NCI-H1930 (cell line): ENCODE measurements around the gene GARNL3.

ENCODE experiments used
- DNase-seq, 2 experiments: peaks; one replicate each; lab custom pipeline; 2025; lab: John Stamatoyannopoulos, UW

GARNL3 gene

GRCh38 chr9:127277770-127278169, 13.2 kb downstream of the GARNL3 start:
- no peak for DNase-seq

- no peak for DNase-seq
Measured at GRCh38 chr9:127278372-127278771, 13.8 kb downstream of the GARNL3 start.

- DNase-seq, result no peak
Measured at GRCh38 chr9:127279717-127280285, 15.2 kb downstream of the GARNL3 start.

- no peak for DNase-seq
Measured at GRCh38 chr9:127280880-127281660, 16.5 kb downstream of the GARNL3 start.

DNA sequence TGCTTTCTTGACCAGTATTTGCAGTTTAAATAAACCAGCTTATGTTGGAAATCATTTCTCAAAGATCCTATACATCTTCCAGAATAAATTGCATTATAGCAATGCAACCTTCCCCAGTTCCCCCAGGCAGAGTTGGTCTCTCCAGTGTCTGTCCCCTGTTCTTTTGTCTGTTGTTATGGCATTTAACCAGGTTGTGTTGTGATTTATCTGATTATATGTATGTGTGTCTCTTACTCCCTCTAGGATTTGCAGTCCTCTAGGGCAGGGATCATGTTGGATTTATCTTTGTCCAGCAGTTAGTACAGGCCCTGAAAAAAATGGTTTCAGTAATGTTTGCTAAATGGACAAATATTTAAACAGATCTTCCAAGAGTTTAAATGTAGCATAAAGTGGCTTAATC, 17.3 kb downstream of the GARNL3 start:
- no peak for DNase-seq

DNA sequence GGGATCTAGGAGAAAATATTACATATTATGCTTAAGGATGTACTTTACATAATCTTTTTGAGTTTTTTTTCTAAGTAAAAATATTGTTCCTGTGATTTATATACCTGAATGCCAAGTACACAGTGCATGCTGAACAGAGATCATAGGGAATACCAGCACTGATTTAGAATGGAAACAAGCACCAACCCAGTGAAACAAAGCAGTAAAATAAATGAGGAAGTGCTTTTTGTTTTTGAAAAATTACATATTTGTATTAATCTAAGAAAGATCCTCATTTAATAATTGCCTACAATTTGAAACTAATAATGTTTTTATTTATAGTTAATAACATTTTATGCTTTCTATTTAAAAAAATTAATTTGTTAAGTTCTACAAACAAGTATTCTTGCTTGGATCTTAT, 18.0 kb downstream of the GARNL3 start:
- DNase-seq, result no peak

- DNase-seq, result no peak
Measured at GRCh38 chr9:127283135-127283534, 18.6 kb downstream of the GARNL3 start.

DNA sequence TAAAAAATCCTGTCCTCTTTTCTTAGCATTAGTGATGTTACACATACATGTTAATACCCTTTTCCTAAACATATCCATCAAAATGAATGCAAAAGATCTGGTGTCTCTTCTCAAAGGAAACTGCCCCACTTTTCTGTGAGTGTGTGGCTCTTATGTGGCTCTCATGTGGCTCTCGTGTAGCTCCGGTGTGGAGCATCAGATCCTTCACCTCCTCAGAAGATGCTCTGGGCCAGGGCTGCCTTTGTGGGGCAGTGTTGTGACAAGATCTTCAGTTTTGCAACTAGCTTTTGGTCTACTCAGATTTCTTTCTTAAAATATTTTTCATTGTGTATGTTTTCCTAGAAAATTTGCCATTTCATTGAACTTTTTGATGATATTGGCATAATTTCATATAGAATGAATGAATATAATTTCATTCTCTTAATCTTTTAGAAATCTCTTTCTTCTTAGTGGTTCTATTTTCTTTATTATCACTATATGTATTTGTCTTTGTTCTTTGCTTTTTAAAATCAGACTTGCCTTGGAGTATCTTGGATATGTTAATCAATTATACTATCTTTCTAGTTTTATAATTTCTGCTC, 19.4 kb downstream of the GARNL3 start:
- DNase-seq, result no peak

GRCh38 chr9:127285965-127286364, 21.4 kb downstream of the GARNL3 start:
- DNase-seq, result no peak

DNA sequence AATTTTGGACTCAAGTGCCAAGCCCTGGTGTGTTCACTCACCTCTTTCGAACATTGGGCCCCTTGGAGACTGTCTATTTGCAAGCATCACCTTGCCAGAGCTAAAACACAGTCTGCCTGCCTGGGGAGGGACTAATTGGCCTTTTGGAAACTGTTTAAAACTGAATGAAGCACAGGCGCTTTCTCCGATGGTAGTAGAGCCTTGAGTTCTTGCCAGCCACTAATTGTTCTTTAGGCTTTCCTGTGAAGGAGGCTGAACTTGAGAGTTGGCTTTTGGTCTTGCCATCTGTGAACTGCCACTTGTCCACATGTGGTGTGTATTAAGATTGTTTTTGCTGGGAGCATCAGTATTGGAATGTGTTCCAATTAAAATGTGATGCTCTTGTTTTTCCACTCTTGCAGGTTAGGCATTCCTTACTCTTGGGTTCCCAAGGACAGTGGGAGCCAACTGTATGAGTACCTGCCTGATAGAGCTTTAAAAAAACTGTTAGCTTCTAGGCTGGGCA, 26.0 kb downstream of the GARNL3 start:
- DNase-seq, result no peak

DNA sequence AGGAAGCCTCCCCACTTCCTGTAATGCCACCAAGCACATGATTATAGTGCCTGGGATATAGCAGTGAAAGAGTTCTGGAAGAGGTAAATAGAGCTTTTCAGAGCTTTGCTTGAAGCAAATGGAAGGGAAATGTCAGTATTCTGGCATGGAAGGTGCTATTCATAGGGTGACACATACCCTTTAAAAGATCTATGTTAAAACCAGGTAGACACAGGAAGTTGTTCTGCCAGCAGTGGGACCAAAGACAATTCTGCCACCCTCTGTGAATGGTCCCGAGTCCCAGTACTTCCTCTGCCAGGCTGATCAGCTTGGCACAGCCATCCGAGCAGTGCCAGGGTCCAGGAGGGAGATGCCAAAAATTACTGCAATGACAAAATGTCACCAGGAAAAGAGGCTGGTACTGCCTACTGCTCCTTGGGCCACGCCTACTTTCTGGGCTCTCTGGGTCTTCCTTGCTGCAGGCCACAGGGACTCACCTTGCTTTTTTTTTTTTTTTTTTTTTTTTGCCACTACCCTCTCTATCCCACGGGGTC, 26.7 kb downstream of the GARNL3 start:
- no peak for DNase-seq

DNA sequence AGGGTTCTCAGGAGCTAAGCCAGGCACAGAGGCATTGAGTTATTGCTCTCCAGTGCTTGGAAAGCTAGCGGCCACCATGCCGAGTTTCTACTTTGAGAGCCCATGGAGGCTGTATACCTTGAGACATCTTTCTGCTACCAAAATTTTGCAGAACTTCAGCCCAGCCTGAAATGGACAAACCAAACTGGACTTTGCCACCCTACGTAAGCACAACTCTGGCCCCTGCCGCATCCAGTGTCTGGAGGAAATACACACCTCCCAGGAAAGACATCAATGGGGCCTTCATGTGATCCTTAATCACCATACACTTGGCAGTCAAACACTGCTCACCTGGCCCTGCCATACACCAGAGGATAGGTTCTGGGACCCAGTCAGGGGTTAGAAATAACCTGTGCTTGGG, 27.8 kb downstream of the GARNL3 start:
- no peak for DNase-seq

DNA sequence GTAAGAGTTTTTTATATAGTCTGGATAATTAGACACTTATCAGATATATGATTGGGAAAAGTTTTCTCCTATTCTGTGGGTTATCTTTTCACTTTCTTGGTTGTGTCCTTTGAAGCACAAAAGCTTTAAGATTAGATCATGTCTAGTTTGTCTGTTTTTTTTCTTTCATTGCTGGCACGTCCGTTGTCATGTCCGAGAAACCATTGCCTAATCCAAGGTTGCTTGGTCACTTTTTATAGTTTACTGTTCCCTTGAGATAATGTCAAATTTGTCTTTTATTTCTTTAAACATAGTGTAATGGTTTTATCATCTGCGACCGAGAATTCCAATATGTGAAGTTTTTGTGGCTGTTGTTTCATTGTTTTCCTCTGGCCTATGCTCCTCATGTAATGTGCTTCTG, 28.8 kb downstream of the GARNL3 start:
- DNase-seq, result no peak

DNA sequence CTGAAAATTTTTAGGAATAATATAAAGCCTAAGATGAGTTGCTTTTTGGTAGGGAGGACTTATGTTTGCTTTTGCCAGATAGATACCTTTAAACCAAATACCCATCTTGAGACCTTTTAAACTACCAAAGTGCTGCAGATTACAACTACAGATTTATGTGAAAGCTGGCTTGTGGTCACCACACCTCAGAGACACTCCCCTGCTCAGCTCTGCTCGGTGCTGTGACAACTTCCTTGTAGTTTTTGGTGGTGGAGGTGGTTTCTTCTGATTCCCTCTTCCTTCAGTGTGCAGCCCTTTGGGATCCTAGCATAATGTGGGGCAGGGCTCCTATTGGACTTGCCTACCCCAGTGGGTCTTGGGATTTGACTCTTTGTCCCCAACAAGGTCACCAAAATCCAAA, 29.2 kb downstream of the GARNL3 start:
- no peak for DNase-seq

DNA sequence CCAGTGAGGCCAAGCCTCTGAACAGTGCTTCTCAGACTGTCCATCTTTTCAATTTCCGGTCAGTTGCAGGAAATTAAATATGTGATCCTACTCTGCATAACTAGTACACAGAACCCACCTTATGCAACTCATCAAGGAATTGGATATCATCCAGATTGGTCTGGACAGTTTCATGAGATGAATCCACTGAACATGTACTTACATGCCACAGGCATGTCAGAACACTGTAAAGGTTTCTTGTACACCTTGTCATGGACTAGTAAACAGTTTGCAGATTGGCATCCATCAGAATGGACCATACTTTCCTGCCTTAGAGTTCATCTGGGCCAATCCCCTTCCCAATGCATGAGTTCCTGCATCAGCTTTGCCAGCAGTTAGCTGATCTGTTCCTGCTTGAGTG, 30.4 kb downstream of the GARNL3 start:
- DNase-seq, result no peak

- no peak for DNase-seq
Measured at GRCh38 chr9:127300886-127301447, 36.4 kb downstream of the GARNL3 start.

- no peak for DNase-seq
Measured at GRCh38 chr9:127303830-127304229, 39.3 kb downstream of the GARNL3 start.

DNA sequence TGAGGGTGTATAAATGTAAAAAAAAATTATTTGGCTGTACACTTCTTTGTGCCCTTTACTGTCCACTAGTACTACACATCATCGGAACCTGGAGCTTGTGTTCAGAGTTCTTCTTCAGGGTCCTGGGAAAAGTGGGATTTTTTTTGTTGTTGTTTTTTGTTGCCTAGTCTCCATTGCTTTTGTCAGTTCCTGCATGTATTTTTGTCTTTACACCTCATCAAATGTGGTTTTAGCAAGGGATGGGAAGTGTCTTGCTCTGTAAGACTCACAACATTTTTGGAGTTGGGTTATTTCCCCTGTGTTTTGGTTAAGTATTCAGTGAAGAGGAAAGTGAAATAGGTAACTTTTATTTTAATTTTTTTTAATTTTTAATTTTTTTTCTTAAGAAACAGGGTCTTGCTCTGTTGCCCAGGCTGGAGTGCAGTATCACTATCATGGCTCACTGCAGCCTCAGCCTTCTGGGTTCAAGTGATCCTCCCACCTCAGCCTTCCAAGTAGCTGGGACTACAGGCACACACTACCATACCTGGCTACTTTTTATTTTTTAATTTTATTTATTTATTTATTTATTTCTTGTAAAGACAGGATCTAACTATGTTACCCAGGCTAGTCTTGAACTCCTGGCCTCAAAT, 40.7 kb downstream of the GARNL3 start:
- DNase-seq, result no peak

DNA sequence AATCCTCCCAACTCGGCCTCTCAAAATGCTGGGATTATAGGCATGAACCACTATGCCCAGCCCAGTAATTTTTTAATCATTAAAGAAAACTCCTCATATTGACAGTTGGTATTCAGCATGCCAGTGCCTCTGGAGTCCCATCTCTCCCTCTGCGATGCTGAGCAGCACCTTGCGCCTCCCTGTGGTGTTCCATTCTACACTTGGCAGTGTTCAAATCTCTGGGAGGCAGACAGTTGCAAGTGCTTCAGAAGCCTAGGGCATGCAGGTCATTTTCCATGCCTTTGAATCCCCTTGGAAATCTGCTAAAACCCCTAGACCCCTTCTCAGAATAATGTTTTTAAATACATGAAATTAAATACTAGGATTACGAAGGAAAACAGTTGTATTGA, 41.3 kb downstream of the GARNL3 start:
- DNase-seq, result peak; percentile 3 to 9

DNA sequence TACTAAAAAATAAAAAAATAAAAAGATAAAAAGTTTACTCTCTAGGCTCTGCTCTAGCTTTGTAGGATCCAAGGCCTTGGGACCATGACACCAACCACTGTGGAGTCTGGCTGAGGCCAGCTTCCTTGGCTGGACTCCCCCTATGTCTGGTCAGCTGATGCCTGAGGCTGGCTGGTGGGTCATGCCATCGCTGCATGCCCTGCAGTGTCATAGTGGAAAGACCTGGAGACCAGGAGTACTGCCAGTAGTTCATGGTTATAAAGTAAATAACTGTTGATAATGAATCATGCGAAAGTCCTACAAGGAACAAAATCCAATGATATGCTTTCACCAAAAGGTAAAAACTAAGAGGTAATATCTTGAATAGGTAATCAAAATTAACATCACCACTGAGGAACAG, 43.2 kb downstream of the GARNL3 start:
- DNase-seq, result no peak

- DNase-seq, result no peak
Measured at GRCh38 chr9:127308652-127309434, 44.3 kb downstream of the GARNL3 start.

GRCh38 chr9:127309715-127310114, 45.1 kb downstream of the GARNL3 start:
- DNase-seq, result no peak
